ENCODE measurements around the gene HLX.
A peak's percentile ranks its signal among the peaks of the same experiment; 100 is the strongest.

Gene HLX

GRCh38 chr1:220879076-220879508 is at the start of gene HLX:
Gene HLX, plus strand, starts transcription at chr1:220879443. Its CDS starts 415 bp downstream, at chr1:220879858.
- DNase-seq (ENCODE audit: low read depth in 2 of 2): peak in 1 of 2 donors; percentile 36

DNA sequence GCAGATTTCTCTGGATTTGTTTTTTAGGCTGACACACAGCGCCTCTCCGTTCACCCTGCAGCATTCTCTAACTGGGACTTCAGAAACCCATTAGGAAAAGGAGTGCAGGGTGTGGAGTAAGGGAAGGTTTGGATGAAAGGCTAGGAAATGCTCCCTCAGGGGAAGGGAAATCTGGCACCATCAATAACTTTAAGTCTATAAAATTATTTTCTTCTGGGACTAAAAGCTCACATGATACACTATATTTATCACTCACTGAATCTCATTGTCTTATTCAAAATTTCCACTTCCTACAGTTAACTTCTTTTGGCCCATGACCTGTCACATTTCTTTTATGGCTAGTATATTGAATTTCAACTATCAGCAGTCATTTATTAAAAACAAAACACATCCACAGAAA is 45.8 kb upstream of the HLX start:
- no peak for DNase-seq (ENCODE audit: low read depth in 2 of 2)

DNA sequence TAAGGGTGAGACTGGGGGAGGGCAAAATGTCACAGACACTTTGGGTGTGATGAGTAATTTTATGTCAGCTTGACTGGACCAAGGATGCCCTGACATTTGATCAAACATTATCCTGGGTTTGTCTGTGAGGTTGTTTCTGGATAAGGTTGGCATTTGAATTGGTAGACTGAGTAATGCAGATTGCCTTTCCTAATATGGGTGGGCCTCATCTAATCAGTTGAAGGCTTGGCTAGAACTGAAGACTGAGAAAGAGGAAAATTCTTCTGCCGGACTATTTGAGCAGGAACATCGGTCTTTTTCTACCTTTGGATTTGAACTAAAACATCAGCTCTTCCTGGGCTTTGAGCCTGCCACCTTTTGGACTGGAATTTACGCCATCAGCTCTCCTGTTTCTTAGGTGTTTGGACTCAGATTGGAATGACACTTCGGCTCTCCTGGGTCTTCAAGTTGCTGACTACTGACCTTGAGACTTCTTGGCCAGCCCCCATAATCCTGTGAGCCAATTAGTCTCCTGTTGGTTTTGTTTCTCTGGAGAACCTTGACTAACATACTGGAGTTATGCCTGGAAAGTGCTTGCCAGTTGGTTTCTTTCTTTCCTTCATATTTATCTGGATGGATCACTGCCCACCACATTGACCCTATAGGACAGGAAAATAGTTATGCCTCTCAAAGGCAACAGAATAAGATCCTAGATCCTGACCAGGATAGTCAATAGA is 44.9 kb upstream of the HLX start:
- no peak for DNase-seq (ENCODE audit: low read depth in 2 of 2)

- DNase-seq (ENCODE audit: low read depth in 2 of 2): no peak
Measured at GRCh38 chr1:220838578-220838977, 40.7 kb upstream of the HLX start.

DNA sequence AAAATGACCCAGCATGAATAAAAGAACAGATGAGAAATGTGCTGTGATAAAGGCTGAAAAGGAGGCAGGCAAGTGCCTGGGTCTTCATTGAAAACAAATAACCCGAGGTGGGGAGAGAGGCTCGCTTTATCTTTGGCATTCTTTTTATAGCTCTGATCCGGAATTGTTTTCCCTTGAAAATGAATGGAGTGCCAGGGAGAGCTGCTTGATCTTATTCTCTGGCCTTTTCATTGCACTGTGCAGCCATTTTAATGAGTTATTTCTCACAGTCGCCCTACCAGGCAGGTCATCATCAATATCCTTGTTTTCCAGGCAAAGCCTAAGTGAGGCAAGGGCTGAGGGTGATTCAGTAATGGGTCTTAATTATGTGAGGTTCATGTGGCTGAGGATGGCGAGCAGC is 39.8 kb upstream of the HLX start:
- no peak for DNase-seq (ENCODE audit: low read depth in 2 of 2)

DNA sequence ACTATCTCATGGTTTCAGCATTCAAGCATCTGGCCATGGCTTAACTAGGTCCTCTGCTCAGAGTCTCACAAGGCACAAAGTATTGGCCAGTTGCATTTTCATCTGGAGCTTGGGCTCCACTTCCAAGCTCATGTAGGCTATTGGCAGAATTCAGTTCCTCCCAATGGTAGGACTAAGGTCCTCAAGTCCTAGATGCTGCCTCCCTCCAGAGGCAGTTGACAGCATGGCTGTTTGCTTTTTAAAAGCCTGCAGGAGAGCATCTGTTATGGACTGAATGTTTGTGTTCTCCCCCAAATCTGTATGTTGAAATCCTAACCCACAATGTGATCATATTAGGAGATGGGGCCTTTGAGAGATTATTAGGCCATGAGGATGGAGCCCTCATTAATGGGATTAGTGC is 38.0 kb upstream of the HLX start:
- no peak for DNase-seq (ENCODE audit: low read depth in 2 of 2)

DNA sequence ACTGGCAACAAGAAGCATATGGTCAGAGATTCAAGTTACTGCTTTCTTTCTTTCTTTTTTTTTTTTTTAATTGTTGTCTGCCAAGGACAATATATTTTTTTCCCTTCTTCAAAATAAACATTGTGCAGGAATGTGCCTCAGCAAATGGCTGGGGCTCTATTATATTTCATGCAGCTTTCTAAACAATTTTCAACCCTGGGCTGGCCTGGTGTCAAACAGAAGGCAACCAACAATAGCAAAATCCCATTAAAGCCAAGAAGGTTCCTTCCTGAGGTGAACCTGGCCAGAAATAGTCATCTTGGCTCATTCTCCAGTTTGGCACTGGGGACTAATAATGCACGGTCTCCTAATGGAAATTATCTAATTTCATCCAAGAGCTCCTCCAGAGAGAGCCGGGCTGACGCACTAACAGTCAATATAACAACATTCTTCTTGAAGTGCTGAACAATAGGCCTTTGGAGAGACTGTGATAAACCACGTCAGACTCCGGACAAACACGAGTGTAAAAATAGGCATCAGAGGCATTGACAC is 35.7 kb upstream of the HLX start:
- no peak for DNase-seq (ENCODE audit: low read depth in 2 of 2)

DNA sequence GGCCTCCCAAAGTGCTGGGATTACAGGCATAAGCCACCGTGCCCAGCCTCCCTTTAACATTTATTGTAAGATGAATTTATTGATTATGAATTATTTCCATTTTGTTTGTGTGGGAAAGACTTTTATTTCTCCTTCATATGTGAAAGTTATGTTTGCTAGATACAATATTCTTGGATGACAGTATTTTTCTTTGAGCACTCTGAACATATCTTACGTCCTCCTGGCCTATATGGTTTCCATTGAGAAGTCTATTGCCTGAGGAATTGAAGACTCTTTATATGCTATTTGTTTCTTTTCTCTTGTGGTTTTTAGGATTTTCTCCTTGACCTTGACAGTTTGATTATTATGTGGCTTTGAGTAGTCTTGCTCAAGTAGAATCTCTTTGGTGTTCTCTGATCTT is 26.8 kb upstream of the HLX start:
- no peak for DNase-seq (ENCODE audit: low read depth in 2 of 2)

- no peak for DNase-seq (ENCODE audit: low read depth in 2 of 2)
Measured at GRCh38 chr1:220872296-220872695, 6.9 kb upstream of the HLX start.

DNA sequence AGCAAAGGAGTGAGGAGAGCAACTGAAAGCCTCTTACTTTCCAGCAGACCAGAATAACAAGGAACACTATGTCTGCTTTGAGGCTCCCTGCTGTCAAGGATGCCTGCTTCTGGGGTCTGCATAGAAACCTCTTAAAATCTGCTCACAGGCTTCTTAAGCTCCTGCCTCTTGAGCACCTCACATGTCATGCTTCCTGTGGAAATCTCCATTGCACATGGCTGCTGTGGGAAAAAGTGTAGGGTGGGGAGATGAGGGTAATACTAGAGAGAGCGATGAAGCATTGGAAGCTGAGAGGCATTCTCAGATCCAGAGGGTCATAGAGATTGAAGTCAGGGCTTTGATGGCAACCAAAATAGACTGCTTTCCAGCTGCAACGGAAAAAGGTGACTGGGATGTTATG is 6.2 kb upstream of the HLX start:
- DNase-seq (ENCODE audit: low read depth in 2 of 2): no peak

GRCh38 chr1:220873868-220874655 is 5.2 kb upstream of the HLX start:
- DNase-seq (ENCODE audit: low read depth in 2 of 2): no peak

GRCh38 chr1:220875260-220875659 is 4.0 kb upstream of the HLX start:
- DNase-seq (ENCODE audit: low read depth in 2 of 2): no peak

DNA sequence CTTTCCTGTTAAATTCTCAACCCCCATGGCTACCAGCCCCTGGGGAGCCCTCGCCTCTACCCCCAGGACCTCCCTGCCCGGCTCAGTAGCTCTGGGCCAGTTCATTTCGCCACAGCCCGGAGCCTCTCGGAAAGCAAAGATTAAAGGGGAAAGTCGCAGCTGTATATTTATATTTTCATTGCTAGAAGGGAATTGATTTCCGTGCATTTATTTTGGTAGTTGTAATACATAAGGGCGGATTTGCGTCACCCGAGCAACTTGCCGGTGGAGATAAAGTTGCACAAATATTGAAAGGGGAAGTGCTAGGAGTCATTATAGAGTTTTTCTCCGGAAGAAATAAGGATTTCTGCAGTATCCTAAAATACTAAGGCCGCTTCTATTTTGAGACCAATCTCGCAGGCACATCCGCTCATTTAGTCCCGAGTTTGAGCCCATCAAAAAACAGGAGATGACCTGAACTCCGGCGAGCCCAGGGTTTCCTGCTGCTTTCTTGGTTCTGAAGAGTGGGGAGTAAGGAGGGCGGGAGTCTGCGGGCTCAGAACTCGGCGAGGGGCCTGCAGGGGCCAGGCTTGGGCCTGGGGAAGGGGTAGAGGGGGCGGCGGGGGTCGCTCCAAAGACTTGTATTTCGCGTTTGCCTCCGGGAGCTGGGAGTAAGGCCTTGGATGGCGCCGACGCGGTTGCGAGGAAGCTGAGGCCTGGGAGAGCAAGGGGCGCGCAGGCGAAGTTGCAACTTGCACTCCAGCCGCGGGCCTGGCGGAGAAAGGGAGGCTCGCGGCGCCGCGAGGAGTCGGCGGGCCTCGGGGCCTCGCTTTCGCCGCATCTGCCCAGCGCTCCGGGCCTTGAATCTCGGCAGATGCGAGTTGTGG is 2.5 kb upstream of the HLX start:
- no peak for DNase-seq (ENCODE audit: low read depth in 2 of 2)

DNA sequence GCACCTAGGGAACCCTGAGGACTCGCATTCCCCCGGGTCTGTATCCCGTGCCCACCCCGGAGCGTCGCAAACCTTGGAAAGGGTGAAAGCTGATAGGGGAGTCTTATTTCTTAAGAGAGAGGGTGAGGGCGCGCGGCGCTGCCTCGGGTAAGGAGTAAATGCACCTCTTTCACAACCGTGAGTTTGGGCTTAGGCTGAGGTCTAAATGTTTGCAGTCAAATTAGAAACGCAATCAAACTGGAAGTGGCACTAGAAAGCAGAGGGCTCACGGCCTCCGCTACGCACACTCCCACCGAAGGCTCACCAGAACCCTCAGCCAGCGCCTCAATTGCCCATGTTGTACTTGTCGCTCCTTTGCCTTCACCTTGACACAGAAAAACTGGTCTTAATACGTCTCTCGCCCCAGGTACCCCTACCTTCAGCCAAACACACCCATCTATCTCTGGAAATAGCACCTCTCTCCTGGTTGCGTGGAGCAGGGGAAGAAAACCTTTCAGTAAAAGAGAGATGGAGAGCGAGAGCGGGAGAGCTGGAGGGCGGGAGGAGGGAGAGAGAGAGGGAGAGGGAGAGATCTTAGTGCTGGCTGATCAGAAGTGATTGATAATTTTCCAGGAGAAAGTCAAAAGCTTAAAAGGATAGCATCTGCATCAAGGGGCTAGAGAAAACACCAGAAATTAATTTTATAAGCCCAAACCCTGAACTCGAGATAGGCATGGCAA is 1.7 kb upstream of the HLX start:
- DNase-seq (ENCODE audit: low read depth in 2 of 2): no peak

- no peak for DNase-seq (ENCODE audit: low read depth in 2 of 2)
Measured at GRCh38 chr1:220878191-220879075, 810 bp upstream of the HLX start.

DNA sequence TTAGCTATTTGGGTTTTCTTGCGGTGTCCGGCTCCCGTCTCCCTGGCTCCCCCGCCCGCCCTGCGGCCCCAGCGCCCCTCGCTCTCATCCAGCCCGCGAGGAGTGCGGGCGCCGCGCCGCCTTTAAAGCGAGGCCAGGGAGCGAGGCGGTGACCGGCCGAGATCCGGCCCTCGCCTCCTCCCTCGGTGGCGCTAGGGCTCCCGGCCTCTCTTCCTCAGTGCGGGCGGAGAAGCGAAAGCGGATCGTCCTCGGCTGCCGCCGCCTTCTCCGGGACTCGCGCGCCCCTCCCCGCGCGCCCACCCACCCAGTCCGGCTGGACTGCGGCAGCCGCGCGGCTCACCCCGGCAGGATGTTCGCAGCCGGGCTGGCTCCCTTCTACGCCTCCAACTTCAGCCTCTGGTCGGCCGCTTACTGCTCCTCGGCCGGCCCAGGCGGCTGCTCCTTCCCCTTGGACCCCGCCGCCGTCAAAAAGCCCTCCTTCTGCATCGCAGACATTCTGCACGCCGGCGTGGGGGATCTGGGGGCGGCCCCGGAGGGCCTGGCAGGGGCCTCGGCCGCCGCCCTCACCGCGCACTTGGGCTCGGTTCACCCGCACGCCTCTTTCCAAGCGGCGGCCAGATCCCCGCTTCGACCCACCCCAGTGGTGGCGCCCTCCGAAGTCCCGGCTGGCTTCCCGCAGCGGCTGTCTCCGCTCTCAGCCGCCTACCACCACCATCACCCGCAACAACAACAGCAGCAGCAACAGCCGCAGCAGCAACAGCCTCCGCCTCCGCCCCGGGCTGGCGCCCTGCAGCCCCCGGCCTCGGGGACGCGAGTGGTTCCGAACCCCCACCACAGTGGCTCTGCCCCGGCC is 492 bp downstream of the HLX start:
- no peak for DNase-seq (ENCODE audit: low read depth in 2 of 2)

DNA sequence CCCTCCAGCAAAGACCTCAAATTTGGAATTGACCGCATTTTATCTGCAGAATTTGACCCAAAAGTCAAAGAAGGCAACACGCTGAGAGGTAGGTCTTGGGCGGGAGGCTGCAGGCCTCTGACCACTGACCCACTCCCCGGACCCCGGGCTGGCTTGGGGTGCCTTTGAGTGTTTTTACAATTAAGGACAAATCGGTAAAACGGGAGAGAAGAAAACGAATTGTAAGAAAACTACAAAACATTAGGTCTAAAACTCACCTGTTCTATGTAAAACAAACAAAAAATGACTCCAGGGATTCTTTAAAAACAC is 1.1 kb downstream of the HLX start:
- DNase-seq (ENCODE audit: low read depth in 2 of 2): no peak

DNA sequence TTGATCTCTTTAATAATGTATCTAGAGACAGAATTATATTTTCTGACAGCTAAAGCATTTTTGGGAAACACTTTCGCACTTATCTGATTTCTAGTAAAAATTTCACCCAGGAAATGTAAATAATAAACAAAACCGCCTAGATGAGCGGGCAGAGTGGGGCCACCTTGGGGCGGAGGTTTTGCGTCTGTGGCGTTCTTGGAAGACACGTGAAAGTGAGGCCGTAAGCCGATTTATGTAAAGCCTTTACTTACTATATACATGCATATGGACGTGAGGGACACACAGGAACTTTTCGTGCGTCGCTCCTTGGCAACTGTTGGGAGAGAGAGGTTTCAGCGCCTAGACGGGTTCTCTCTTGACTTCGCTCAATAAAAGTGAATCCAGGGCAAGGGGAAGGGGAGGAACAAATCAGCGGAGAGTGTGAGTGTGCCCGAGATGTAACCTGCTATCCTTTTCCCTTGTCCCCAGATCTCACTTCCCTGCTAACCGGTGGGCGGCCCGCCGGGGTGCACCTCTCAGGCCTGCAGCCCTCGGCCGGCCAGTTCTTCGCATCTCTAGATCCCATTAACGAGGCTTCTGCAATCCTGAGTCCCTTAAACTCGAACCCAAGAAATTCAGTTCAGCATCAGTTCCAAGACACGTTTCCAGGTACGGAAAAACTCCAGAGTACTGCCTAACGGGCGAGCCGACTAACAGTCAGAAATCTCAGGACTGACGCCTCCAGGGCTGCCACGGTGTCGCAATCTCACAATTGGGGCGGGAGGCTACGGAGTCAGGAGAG is 1.7 kb downstream of the HLX start:
- DNase-seq (ENCODE audit: low read depth in 2 of 2): no peak

Measured in stimulated activated CD8-positive, alpha-beta memory T cell treated with anti-CD3 and anti-CD28 coated beads, Interleukin-15, amount 100 ng/mL, for 48 hours (primary cell).